ENCODE data around the gene OR5H2. TPM values are rescaled to one million over a fixed set of nuclear protein-coding genes. Genes with fewer than 3 reads are reported as not detected.

OR5H2 gene
- polyA plus RNA-seq (not detected in 2 replicates), polyA minus RNA-seq (not detected in 2 replicates)

DNA sequence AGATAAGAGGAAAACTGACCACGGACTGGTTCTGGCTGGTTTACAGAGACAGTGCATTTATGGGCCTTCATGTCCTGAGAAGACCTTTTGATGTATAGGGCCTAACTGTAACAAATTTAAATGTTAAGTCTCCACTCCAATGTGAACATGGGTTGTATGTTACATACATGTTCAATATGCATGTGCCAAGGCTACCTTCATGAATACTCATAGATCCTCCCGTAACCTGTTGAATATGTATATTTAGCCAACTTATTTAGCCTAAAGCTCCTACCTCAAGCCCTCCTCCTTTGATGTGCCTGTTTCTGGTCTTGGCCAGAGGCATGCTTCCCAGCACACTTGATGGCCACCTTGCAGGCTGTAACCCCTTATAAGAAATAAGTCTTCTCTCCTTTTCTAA, at the start of gene OR5H2:
TSS of gene OR5H2 (plus strand) at position 301 of the 400 bp plus-strand sequence. CDS start 398 bp downstream, outside the sequence.
- Histone ChIP-seq H2AFZ (ENCODE audit: low read depth, low read length) (no peak within 1 kb of the TSS), H4K20me1 (ENCODE audit: insufficient read depth) (no peaks in the 10 kb centered on the region), H3F3A (ENCODE audit: insufficient read depth, low read length, poor library complexity, severe bottlenecking) (no peaks in the 10 kb centered on the region), H3K4me3 (ENCODE audit: low read length) (no peak within 1 kb of the TSS), H3K27ac (ENCODE audit: low read length) (no peak within 1 kb of the TSS), H3K9me3 (ENCODE audit: low read length) (no peaks in the 10 kb centered on the region), H3K9ac (ENCODE audit: low read length) (no peak within 1 kb of the TSS), H3K27me3 (ENCODE audit: insufficient read depth, low read depth, low read length) (no peaks in the 10 kb centered on the region), H3K9me2 (ENCODE audit: insufficient read depth, low read length) (no peaks in the 10 kb centered on the region), H3K4me2 (ENCODE audit: low read length) (no peak within 1 kb of the TSS), H3K79me2 (replicated peaks; ENCODE audit: insufficient read depth, low read length) (no peaks in the 10 kb centered on the region), H3K36me3 (ENCODE audit: insufficient read depth, low read length) (no peaks in the 10 kb centered on the region)
- no peak for TF ChIP-seq SMC3 (conservative IDR thresholded peaks at IDR 0.05; ENCODE audit: poor library complexity)
- TF ChIP-seq, protein P1, sequence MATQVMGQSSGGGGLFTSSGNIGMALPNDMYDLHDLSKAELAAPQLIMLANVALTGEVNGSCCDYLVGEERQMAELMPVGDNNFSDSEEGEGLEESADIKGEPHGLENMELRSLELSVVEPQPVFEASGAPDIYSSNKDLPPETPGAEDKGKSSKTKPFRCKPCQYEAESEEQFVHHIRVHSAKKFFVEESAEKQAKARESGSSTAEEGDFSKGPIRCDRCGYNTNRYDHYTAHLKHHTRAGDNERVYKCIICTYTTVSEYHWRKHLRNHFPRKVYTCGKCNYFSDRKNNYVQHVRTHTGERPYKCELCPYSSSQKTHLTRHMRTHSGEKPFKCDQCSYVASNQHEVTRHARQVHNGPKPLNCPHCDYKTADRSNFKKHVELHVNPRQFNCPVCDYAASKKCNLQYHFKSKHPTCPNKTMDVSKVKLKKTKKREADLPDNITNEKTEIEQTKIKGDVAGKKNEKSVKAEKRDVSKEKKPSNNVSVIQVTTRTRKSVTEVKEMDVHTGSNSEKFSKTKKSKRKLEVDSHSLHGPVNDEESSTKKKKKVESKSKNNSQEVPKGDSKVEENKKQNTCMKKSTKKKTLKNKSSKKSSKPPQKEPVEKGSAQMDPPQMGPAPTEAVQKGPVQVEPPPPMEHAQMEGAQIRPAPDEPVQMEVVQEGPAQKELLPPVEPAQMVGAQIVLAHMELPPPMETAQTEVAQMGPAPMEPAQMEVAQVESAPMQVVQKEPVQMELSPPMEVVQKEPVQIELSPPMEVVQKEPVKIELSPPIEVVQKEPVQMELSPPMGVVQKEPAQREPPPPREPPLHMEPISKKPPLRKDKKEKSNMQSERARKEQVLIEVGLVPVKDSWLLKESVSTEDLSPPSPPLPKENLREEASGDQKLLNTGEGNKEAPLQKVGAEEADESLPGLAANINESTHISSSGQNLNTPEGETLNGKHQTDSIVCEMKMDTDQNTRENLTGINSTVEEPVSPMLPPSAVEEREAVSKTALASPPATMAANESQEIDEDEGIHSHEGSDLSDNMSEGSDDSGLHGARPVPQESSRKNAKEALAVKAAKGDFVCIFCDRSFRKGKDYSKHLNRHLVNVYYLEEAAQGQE (IDR thresholded peaks at IDR 0.05; ENCODE audit: borderline replicate concordance): no peak
- TF ChIP-seq EZH2 (IDR thresholded peaks at IDR 0.05; ENCODE audit: borderline replicate concordance, insufficient read depth, low read length, poor library complexity, severe bottlenecking): no peak
- no peak for TF ChIP-seq POLR2AphosphoS5 (IDR thresholded peaks at IDR 0.05)
- TF ChIP-seq EP300 (conservative IDR thresholded peaks at IDR 0.05; ENCODE audit: poor library complexity, severe bottlenecking): no peak
- TF ChIP-seq MXI1 (conservative IDR thresholded peaks at IDR 0.05; ENCODE audit: poor library complexity, severe bottlenecking): no peak

DNA sequence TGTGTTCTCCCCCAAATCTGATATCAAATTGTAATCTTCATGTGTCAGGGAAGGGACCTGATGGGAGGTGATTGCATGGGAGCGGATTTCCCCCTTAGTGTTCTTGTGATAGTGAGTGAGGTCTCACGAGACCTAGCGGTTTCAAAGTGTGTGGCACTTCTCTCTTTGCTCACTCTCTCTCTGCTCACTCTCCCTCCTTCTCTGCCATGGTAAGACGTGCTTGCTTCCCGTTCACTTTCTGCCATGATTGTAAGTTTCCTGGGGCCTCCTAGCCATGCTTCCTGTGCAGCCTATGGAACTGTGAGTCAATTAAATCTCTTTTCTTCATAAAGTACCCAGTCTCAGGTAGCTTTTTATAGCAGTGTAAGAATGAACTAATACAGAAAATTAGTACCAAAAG, 48.8 kb upstream of the OR5H2 start:
- no peaks in the 10 kb centered on the region for H3K9me2 ChIP-seq (ENCODE audit: insufficient read depth, low read length)
- H3K27me3 ChIP-seq (ENCODE audit: insufficient read depth, low read depth, low read length): no peaks in the 10 kb centered on the region
- H3K27ac ChIP-seq (ENCODE audit: low read length): no peak overlapping the region
- H3K4me2 ChIP-seq (ENCODE audit: low read length): no peak overlapping the region
- H3K36me3 ChIP-seq (ENCODE audit: insufficient read depth, low read length): no peaks in the 10 kb centered on the region
- H3F3A ChIP-seq (ENCODE audit: insufficient read depth, low read length, poor library complexity, severe bottlenecking): no peaks in the 10 kb centered on the region
- no peaks in the 10 kb centered on the region for H3K79me2 ChIP-seq (replicated peaks; ENCODE audit: insufficient read depth, low read length)
- H3K9me3 ChIP-seq (ENCODE audit: low read length): no peaks in the 10 kb centered on the region
- H4K20me1 ChIP-seq (ENCODE audit: insufficient read depth): no peaks in the 10 kb centered on the region
- H3K9ac ChIP-seq (ENCODE audit: low read length): no peak overlapping the region
- TF ChIP-seq, protein P2, sequence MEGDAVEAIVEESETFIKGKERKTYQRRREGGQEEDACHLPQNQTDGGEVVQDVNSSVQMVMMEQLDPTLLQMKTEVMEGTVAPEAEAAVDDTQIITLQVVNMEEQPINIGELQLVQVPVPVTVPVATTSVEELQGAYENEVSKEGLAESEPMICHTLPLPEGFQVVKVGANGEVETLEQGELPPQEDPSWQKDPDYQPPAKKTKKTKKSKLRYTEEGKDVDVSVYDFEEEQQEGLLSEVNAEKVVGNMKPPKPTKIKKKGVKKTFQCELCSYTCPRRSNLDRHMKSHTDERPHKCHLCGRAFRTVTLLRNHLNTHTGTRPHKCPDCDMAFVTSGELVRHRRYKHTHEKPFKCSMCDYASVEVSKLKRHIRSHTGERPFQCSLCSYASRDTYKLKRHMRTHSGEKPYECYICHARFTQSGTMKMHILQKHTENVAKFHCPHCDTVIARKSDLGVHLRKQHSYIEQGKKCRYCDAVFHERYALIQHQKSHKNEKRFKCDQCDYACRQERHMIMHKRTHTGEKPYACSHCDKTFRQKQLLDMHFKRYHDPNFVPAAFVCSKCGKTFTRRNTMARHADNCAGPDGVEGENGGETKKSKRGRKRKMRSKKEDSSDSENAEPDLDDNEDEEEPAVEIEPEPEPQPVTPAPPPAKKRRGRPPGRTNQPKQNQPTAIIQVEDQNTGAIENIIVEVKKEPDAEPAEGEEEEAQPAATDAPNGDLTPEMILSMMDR (IDR thresholded peaks at IDR 0.05; ENCODE audit: poor library complexity, severe bottlenecking): no peak
- TF ChIP-seq MXI1 (conservative IDR thresholded peaks at IDR 0.05; ENCODE audit: poor library complexity, severe bottlenecking): no peak
- no peak for TF ChIP-seq POLR2AphosphoS5 (IDR thresholded peaks at IDR 0.05)
- TF ChIP-seq EP300 (conservative IDR thresholded peaks at IDR 0.05; ENCODE audit: poor library complexity, severe bottlenecking): no peak
- no peak for TF ChIP-seq TAF1 (IDR thresholded peaks at IDR 0.05; ENCODE audit: low read depth)
- TF ChIP-seq EZH2 (IDR thresholded peaks at IDR 0.05; ENCODE audit: borderline replicate concordance, insufficient read depth, low read length, poor library complexity, severe bottlenecking): no peak
- no peak for TF ChIP-seq SMC3 (conservative IDR thresholded peaks at IDR 0.05; ENCODE audit: poor library complexity)
- TF ChIP-seq RAD21 (conservative IDR thresholded peaks at IDR 0.05): no peak
- TF ChIP-seq, protein P1 (IDR thresholded peaks at IDR 0.05; ENCODE audit: borderline replicate concordance): no peak
- no peak overlapping the region for H3K4me3 ChIP-seq (ENCODE audit: low read length)
- H2AFZ ChIP-seq (ENCODE audit: low read depth, low read length): no peak overlapping the region
